ENCODE measurements around the gene PISD.

GRCh38 chr22:31609716-31610115 lies 52.3 kb downstream of the PISD start:
- TF ChIP-seq EZH2 (IDR thresholded peaks at IDR 0.05; ENCODE audit: borderline replicate concordance, low read length) (no peak), CTCF (IDR thresholded peaks at IDR 0.05; ENCODE audit: low read length) (no peak)
